Activated CD4-positive, alpha-beta T cell treated with anti-CD3 and anti-CD28 coated beads, Interleukin-2, amount 10 ng/mL, durations not matched to agents 24 days and 14 days (primary cell): ENCODE results near the gene RHPN2. TPM values are rescaled to one million over a fixed set of nuclear protein-coding genes. Genes with fewer than 3 reads are reported as not detected.

Experiments
- DNase-seq: peaks from one replicate; pipeline ENCODE4 v3.0.0; 2022
- H3K27ac Mint-ChIP-seq: one replicate; pipeline ENCODE4 v1.8.0; 2022; ENCODE audit warnings: mild to moderate bottlenecking, mixed read lengths
- H3K27me3 Mint-ChIP-seq: one replicate; pipeline ENCODE4 v1.8.0; 2022; ENCODE audit warnings: mixed read lengths
- H3K36me3 Mint-ChIP-seq: one replicate; pipeline ENCODE4 v1.8.0; 2022; ENCODE audit warnings: low read depth, mild to moderate bottlenecking, mixed read lengths
- H3K4me1 Mint-ChIP-seq: one replicate; pipeline ENCODE4 v1.8.0; 2021; ENCODE audit warnings: mixed read lengths
- H3K4me3 Mint-ChIP-seq: one replicate; pipeline ENCODE4 v1.8.0; 2022; ENCODE audit warnings: mild to moderate bottlenecking, moderate library complexity, mixed read lengths
- H3K9me3 Mint-ChIP-seq: one replicate; pipeline ENCODE4 v1.8.0; 2021; ENCODE audit warnings: mixed read lengths
- intact Hi-C: fragments of 100-400 bp; cut with micrococcal nuclease; formaldehyde crosslinking; loops from one replicate; pipeline ENCODE4 v1.15.1; 2023
- total RNA-seq: library from RNA; stranded (reverse); gene quantifications from 2 replicates; pipeline ENCODE4 v1.2.3, GENCODE V29; 2022

RHPN2 gene
- total RNA-seq = 2.8 and 6.2 TPM in 2 replicates

DNA sequence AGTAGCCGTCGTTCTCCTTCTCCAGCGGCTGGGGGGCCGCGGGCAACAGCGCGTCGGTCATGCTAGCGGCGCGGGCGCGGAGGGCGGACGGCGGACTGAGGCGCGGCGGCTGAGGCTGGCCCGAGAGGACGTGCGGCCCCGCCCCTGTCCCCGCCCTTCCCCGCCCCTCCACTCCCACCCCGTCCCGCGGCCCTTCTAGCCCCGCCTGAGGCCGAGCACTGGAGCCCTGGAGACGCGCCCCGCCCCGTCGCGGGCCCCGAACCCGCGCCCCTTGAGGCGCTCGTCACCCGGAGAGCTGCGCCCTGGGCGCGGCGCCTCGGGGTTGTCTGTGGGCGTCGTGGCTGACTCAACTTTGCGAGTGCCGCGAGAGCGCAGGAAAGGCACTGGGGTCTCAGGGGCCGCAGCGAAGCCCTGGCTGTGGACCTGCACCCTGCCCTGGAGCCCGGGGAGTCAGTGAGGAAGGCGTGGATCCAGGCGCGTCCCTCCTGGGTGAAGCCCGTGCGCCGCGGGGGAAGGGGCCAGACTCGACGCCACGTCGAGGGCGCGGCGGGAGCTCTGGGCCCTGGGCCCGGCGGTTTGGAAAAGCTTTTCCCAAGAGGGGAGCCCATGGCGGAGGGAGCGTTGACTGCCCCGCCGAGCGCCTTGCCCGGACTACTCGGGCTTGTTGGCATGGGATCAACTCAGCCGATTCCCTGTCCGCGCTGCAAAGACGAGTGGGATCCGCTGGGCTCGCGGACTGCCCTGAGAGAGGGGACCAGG lies at the start of gene RHPN2:
TSS of gene RHPN2 (minus strand) at position 97 of the 759 bp plus-strand sequence. CDS start at position 61, 36 bp downstream.
- H3K9me3 Mint-ChIP-seq = no peaks in the 10 kb centered on the region
- intact Hi-C loops = no loop called here
- H3K27ac Mint-ChIP-seq = no peak within 1 kb of the TSS
- H3K36me3 Mint-ChIP-seq = no peaks in the 10 kb centered on the region
- DNase-seq = peak; percentile 86
- peaks cover 2% of the 10 kb centered on the region for H3K4me1 Mint-ChIP-seq
- H3K4me3 Mint-ChIP-seq = peak within 1 kb of the TSS; percentile 78
- peaks cover 32% of the 10 kb centered on the region for H3K27me3 Mint-ChIP-seq

DNA sequence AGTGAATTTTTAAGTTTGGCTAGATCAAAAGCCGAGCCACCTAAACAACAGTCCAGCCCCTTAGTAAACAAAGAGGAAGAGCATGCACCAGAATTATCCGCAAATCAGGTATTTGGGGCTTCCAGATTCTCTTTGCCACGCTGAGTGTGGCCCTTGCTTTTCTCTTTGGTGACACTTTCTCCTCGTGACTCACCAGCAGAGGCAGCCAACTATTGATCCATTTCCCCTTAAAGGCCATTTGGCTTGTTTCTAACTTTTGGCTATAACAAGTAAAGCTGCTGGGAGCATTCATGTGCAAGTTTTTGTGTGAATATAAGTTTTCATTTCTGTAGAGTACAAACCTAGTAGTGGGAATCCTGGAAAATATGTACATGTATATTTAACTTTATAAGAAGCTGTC lies 49.6 kb upstream of the RHPN2 start:
- intact Hi-C loops = no loop called here
- DNase-seq = no peak
- Mint-ChIP-seq H3K9me3 (no peaks in the 10 kb centered on the region), H3K27ac (no peak overlapping the region), H3K36me3 (peaks cover 49% of the 10 kb centered on the region), H3K27me3 (no peaks in the 10 kb centered on the region), H3K4me3 (no peak overlapping the region), H3K4me1 (no peaks in the 10 kb centered on the region)

DNA sequence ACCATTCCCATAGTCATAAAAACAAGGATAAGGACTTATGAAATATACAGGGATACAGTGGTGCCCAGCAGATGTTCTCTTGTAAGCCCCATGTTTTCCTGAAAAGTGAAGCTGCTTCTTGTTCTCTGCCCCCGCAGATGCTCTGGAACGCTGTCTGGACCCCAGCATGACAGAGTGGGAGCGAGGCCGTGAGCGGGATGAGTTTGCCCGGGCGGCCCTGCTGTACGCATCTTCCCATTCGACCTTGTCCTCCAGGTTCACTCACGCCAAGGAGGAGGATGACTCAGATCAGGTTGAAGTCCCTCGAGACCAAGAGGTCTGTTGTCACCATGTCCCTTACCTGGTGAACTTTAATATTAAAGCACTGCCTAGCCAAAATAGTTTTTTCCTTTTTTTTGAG lies 46.9 kb upstream of the RHPN2 start:
- Mint-ChIP-seq H3K36me3 (peaks cover 41% of the 10 kb centered on the region), H3K27ac (no peak overlapping the region), H3K27me3 (no peaks in the 10 kb centered on the region), H3K4me1 (no peaks in the 10 kb centered on the region), H3K9me3 (no peaks in the 10 kb centered on the region), H3K4me3 (no peak overlapping the region)
- DNase-seq = no peak
- intact Hi-C loops = no loop called here

DNA sequence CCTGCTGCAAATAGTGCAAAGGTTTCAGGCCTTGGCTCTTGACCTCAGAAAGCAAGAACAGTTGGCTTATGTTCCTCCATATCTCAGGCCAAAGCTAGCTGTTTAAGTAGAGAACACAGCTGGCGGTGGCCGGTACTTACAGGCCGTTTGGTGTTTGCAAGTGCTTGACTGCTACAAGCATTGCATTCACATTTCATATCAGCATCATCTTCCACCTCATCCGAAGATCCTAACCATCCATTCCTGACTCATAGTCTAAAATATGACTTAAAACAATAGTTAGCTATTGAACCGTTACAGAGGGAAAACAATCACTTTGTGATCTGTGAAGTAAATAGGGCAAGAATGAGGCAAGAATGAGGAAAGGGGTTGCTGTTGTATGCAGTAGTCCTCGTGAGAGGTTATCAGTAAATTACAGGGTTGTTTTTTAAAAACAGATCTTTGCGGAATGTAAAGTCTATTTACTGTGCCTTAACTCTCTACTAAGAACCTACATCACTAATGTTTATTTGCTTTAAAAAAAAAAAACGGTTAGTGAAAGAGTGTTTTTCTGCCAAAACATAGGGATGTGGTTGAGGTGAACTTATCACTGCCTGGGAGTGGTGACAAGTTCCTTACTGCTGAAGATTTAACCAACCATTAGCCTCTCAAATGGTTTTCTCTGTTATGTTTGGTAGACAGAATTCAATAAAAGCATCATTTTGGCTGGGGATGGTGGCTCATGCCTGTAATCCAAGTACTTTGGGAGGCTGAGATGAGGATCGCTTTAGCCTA lies 45.6 kb upstream of the RHPN2 start:
- Mint-ChIP-seq H3K36me3 (peaks cover 39% of the 10 kb centered on the region), H3K9me3 (no peaks in the 10 kb centered on the region), H3K4me1 (no peaks in the 10 kb centered on the region), H3K27ac (no peak overlapping the region), H3K27me3 (no peaks in the 10 kb centered on the region), H3K4me3 (no peak overlapping the region)
- DNase-seq = no peak
- intact Hi-C loops = no loop called here

DNA sequence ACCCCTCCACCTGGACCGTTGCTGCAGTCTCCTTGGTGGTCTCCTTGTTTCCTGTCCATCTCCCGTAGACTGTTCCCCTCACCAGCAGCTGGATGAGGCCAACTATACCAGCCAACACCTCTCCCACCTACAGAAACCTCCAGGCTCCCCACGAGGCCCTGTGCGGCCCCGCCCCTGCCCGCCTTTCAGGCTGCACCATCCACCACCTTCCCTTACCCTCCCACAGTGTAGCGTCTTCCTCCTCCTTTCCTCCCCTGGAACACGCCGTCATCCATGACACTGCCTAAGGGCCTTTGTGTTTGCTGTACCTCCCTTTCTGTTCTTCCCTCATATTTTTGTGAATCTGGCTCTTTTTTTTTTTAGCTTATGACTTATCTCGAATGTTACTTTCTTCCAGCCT lies 43.5 kb upstream of the RHPN2 start:
- intact Hi-C loops = no loop called here
- no peak for DNase-seq
- H3K4me3 Mint-ChIP-seq = no peak overlapping the region

DNA sequence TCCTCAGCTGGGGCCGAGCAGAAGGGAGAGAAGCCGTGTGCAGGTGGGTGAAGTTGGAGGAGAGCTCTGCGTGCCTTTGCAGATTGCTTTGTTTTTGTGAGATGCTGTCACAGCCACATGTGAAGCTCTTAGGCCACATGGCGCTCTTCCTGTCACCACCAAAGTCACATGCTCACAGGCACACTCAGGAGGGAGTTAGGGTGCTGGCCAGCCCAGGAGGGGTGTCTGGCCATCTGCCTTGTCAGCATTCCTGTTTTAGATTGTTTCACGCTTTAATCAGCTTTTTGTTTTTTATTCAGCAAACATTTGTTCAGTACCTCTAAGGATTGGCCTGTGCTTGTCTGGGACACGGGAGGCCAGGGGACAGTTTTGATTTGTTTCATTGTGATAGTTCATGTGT lies 38.2 kb upstream of the RHPN2 start:
- Mint-ChIP-seq H3K9me3 (no peaks in the 10 kb centered on the region), H3K36me3 (peaks cover 37% of the 10 kb centered on the region), H3K27ac (no peak overlapping the region), H3K27me3 (no peaks in the 10 kb centered on the region), H3K4me3 (no peak overlapping the region), H3K4me1 (no peaks in the 10 kb centered on the region)
- intact Hi-C loops = no loop called here
- no peak for DNase-seq

More for the DNA sequence above, 43.5 kb upstream of the RHPN2 start:
- Mint-ChIP-seq H3K27ac (no peak overlapping the region), H3K36me3 (peaks cover 28% of the 10 kb centered on the region), H3K4me1 (no peaks in the 10 kb centered on the region), H3K27me3 (no peaks in the 10 kb centered on the region), H3K9me3 (no peaks in the 10 kb centered on the region)

DNA sequence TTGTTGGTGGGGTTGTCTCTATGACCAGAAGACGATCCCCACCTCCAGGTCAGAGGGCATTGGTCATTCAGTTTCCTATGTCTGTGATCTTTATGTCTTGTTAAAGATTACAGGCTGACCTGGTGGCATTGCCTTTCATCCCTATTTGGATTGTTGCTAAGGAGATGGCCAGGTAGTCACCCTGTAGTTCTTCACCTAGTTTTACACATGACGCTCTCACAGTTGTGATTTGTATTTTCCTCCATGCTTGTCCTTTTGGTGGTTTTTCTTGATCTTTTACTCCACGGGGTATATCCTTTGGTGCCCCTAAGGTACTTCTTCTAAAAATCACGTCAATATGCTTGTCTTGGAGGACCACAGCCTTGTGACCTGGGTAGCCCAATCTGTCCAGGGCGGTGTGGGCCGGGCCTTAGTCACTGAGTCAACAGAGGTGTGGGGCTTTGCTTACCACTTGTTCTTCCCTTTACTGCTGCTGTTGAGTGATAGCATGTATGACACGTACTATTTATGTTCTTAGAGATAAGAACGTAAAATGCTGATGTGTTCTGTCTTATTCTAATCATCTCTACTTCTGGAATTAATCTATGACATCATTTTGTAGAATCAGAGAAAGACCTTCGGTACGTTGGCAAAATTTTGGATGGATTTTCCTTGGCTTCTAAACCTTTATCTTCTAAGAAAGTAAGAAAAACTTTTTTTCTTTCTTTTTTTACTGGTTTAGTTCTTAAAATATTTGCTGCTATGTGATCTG lies 36.4 kb upstream of the RHPN2 start:
- DNase-seq = no peak
- Mint-ChIP-seq H3K27ac (no peak overlapping the region), H3K36me3 (peaks cover 39% of the 10 kb centered on the region), H3K9me3 (no peaks in the 10 kb centered on the region), H3K4me3 (no peak overlapping the region), H3K4me1 (no peaks in the 10 kb centered on the region), H3K27me3 (no peaks in the 10 kb centered on the region)
- intact Hi-C loops = no loop called here

DNA sequence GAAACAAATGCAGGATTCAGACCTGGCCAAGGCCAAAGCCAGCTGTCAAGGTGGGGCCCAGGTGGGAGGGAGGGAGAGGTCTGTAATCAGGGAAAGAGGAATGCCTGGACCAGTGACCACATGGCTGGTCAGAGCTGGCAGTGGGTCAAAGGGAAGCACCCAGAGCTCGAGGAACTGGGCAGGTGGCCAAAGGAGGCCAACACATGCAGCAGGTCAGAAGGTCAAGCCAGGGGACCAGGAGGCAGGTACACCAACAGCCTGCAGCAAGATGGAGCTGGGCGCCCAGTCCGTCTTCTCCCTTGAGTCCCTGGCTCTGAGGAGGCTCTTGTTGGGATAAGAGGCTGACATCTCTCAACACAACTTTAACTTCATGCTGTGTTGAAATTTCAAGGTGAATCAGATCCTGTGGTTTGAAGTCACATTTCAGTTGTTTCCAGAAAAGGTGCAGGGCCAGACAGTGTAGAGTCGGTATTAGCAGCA lies 33.4 kb upstream of the RHPN2 start:
- intact Hi-C loops = no loop called here
- Mint-ChIP-seq H3K27ac (no peak overlapping the region), H3K9me3 (no peaks in the 10 kb centered on the region), H3K4me1 (no peaks in the 10 kb centered on the region), H3K27me3 (no peaks in the 10 kb centered on the region), H3K4me3 (no peak overlapping the region), H3K36me3 (peaks cover 51% of the 10 kb centered on the region)
- DNase-seq = no peak

DNA sequence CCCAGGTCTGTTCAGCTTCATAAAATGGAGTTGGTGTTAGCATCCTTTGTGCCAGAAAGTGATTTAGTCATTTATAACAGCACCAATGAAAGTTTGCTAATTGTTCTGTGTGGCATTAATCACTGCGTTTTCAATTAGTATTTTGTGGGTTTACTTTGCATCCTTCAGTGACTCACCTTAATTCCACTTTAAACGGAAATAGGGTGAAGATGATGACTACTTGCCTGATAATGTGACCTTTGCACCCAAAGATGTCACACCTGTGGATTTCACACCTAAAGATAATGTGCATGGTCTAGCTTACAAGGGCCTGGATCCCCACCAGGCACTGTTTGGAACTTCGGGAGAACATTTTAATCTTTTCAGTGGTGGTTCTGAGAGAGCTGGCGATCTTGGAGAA lies 31.3 kb upstream of the RHPN2 start:
- no peak overlapping the region for H3K4me3 Mint-ChIP-seq
- no peaks in the 10 kb centered on the region for H3K27me3 Mint-ChIP-seq
- no peaks in the 10 kb centered on the region for H3K9me3 Mint-ChIP-seq
- H3K36me3 Mint-ChIP-seq = peaks cover 46% of the 10 kb centered on the region
- H3K27ac Mint-ChIP-seq = no peak overlapping the region
- no peak for DNase-seq
- intact Hi-C loops = no loop called here
- H3K4me1 Mint-ChIP-seq = no peaks in the 10 kb centered on the region

DNA sequence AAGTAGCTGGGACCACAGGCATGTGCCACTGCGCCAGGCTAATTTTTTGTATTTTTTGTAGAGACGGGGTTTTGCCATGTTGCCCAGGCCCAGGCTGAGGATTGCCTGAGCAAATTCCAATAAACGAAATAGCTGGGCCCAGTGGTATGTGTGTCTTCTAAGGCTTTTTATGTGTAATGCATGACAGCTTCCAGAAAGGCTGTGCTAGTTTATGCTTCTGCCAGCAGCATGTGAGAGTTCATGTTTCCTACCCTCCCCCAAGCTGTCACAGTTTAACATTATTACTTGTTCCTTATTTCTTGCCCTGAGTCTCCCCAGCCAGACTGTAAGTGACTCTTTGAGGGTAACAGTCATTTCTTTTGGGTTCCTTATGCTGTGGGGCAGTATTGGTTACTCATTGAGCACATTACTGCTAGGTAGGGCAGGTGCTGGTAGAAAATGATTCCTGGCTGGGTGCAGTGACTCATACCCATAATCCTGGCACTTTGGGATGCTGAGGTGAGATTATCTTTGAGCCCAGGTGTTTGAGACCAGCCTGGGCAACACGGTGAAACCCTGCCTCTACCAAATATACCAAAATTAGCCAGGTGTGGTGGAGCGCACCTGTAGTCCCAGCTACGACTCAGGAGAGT lies 29.9 kb upstream of the RHPN2 start:
- no peak for DNase-seq
- Mint-ChIP-seq H3K4me3 (no peak overlapping the region), H3K9me3 (no peaks in the 10 kb centered on the region), H3K36me3 (peaks cover 51% of the 10 kb centered on the region), H3K27ac (no peak overlapping the region), H3K4me1 (no peaks in the 10 kb centered on the region), H3K27me3 (no peaks in the 10 kb centered on the region)
- intact Hi-C loops = no loop called here

DNA sequence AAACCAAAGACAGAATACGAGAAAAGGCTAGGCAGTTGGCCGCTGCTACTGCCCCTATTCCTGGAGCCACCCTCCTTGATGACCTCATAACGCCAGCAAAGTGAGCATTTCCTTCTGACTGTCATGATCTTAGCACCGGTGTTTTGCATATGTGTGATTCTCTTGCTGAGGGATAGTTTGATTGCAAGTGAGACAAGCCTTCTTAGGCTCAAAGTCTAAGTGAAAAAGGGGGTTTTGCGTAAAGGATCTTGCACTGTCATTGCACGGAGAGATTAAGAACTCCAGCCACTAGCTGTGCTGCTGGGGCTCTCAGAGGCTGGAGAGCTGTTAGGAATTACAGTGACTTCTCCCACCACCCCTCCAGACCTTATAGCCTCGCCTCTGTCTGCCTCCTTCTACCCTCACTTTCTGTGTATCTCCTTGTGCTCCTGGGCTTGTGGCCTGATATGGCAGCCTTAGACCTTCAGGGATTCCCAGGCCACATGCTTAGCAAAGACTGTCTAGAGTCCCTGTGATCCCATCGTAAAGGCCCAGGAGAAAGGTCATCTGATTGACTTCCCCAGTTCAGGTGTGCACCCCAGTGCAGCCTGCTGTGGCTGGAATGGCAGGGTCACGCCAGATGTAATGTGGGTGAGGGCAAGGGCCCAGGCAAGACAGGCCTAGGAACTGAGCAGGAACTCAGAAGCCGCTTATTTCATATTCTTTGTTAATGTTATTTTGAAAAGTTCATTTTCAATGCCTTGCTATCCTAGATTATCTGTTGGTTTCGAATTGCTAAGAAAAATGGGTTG lies 28.9 kb upstream of the RHPN2 start:
- H3K9me3 Mint-ChIP-seq = no peaks in the 10 kb centered on the region
- H3K27ac Mint-ChIP-seq = no peak overlapping the region
- H3K4me1 Mint-ChIP-seq = no peaks in the 10 kb centered on the region
- no peak for DNase-seq
- intact Hi-C loops = no loop called here
- H3K27me3 Mint-ChIP-seq = no peaks in the 10 kb centered on the region
- peaks cover 53% of the 10 kb centered on the region for H3K36me3 Mint-ChIP-seq
- no peak overlapping the region for H3K4me3 Mint-ChIP-seq

DNA sequence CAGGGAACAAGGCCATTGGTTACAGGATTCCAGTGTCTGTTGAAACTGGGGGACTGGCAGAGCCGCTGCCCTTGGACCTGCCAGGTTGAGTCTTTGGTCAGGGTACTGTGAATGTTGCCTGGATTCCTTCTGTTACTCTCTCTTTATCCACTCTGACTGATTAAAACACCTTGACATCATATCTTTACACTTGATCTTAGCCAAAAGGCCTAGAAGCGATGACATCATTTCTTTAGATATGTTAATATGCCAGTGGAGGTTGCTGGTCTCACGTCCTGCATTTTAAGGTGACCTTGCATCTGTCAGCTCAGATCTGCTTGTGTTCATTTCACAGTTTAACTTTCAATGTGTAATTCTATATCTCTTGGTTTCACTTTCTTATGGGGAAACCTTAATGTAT lies 25.5 kb upstream of the RHPN2 start:
- H3K4me1 Mint-ChIP-seq = no peaks in the 10 kb centered on the region
- DNase-seq = no peak
- intact Hi-C loops = no loop called here
- peaks cover 35% of the 10 kb centered on the region for H3K36me3 Mint-ChIP-seq
- no peaks in the 10 kb centered on the region for H3K27me3 Mint-ChIP-seq
- no peaks in the 10 kb centered on the region for H3K9me3 Mint-ChIP-seq
- no peak overlapping the region for H3K4me3 Mint-ChIP-seq
- H3K27ac Mint-ChIP-seq = no peak overlapping the region

DNA sequence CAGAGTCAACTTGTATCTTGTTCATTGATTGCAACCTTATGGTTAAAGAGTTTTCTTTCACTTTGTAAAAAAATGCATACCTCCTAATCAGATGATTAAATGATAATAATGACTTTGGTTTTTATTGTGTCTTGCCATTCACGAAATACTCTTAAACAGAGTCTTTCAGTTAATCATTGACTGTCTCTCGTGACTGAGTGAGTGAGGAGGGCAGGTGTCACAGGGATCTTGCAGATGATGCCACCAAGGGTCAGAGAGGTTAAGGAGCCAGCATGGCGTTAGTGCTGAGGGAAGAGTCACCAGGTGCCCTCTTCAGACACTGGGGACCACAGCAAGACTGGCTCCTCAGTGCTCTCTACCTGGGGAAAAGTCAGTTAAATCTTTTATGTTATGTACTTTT lies 24.3 kb upstream of the RHPN2 start:
- Mint-ChIP-seq H3K27me3 (no peaks in the 10 kb centered on the region), H3K4me1 (no peaks in the 10 kb centered on the region), H3K9me3 (no peaks in the 10 kb centered on the region), H3K4me3 (no peak overlapping the region), H3K27ac (no peak overlapping the region), H3K36me3 (peaks cover 27% of the 10 kb centered on the region)
- no peak for DNase-seq
- intact Hi-C loops = no loop called here
